Superior temporal gyrus (tissue), 1 donor: ENCODE measurements around the gene MYCN.
"Not testable (repeated sequence)": the region's sequence is repeated elsewhere in the genome, so short reads cannot be mapped to it uniquely, and the experiment has no call there.

Source experiments
- DNase-seq: peaks from one replicate; pipeline ENCODE4 v3.0.0-alpha.2; 2016; ENCODE audit errors: extremely low spot score

The MYCN gene

GRCh38 chr2:15907461-15908324, 32.7 kb upstream of the MYCN start:
- DNase-seq = no peak

- no peak for DNase-seq
Measured at GRCh38 chr2:15908371-15908770, 32.0 kb upstream of the MYCN start.

- no peak for DNase-seq
Measured at GRCh38 chr2:15909157-15909556, 31.2 kb upstream of the MYCN start.

- DNase-seq = no peak
Measured at GRCh38 chr2:15909736-15910135, 30.6 kb upstream of the MYCN start.

GRCh38 chr2:15911270-15911669, 29.1 kb upstream of the MYCN start:
- not testable (repeated sequence) for DNase-seq

GRCh38 chr2:15911686-15912085, 28.7 kb upstream of the MYCN start:
- no peak for DNase-seq

DNA sequence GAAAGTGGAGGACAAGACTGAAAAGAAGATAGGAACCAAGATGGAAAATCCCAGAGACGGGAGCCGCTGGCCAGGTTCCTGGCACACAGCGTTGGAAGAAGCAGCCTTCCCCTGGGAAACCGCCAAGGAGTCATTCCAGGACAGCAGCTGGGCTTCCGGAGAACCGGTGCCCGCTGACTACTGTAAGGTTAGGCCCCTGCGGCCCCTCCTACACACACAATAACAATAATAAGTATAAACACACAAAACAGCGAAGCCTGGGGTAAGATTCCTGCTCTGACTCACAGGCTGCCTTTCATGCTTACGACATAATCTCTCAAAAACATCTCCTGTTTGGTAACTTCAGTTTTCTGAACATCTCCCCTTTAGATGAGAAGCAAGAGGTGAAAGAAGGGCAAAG, 28.1 kb upstream of the MYCN start:
- peak; percentile 31 for DNase-seq

DNA sequence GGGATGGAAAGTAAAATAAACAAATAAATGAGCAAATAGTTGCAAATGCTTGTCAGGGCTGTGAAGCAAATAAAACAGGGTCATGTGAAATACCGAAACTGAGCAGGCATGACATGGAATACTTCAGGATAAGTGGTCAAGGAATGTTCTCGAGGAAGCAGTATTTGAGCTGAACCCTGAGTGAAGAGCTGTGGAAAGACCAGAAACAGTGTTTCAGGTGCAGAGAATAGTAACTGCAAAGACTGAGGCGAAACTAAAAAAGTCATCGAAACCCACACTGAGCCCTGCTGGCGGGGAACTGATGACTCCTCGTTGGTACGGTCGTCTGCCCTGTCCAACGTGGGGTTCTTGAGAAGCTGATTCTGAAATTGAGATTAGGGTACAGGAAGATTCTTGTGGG, 27.2 kb upstream of the MYCN start:
- DNase-seq = no peak

- peak; percentile 30 for DNase-seq
Measured at GRCh38 chr2:15914596-15915385, 25.6 kb upstream of the MYCN start.

DNA sequence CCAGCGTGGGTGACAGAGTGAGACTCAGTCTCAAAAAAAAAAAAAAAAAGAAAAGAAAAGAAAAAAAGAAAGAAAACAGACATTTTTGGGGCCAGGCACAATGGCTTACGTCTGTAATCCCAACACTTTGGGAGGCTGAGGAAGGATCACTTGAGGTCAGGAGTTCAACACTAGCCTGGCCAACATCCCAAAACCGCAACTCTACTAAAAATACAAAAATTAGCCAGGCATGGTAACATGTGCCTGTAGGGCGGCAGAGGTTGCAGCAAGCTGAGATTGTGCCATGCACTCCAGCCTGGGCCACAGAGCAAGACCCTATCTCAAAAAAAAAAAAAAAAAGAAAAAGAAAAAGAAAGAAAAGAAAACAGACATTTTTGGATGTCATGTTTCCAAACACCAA, 24.8 kb upstream of the MYCN start:
- not testable (repeated sequence) for DNase-seq

GRCh38 chr2:15916336-15916735, 24.0 kb upstream of the MYCN start:
- no peak for DNase-seq

DNA sequence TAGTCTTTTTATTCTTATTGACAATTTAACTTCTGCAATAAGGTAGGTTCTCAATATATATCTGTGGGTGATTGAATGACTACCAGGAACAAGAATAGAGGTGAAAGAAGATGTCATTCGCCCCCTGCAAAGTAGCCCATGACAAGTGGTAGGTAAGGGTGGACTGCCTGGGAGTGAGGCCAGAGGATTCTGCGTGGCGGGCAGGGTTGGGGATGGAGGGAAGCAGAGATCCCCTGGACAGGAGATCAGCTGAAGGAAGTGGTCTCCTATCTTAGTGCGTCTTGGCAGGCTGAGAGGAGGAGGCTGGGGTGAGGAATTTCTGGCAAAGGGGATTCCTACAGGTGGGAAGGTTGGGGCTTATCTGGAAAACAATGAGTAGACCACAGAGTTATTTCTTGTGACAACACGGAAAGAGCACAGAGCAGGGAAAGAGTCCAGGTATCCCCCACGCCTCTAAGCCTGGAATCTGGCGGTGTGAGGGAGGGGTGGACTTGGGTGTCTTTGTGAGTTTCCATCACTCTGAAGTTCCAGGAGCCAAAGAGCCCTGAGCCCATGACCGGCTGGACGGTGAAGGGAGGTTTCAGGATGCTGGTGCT, 21.5 kb upstream of the MYCN start:
- no peak for DNase-seq

DNA sequence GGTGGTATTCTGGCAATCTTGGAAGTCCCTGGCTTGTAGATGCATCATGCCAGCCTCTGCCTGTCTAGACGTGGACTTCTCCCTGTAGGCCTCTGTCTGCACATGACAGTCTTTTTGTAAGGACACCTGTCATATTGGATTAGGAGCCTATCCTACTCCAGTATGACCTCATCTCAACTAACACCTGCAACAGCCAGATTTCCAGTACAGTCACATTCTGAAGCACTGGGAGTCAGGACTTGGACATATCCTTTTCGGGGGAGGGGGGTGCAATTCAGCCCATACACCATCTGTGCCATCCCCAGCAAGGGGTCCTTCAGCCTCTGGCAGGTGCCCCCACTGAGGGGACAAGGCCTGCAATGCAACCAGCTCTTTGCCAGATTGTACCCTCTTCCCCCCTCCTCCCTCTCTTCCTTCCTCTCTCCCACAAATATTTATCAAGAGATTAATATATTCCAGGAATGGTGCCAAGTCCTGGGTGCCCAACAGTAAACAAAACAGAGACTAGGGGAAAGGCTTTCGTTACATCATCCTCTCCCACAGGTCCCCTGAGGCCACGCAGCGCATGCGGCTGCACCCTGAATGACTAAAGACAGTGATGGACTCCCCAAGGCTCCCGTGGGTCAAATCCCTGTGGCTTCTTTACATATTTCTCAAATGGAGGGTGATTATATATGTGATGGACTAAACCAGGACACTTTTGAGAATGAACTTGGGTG, 20.5 kb upstream of the MYCN start:
- DNase-seq = no peak

DNA sequence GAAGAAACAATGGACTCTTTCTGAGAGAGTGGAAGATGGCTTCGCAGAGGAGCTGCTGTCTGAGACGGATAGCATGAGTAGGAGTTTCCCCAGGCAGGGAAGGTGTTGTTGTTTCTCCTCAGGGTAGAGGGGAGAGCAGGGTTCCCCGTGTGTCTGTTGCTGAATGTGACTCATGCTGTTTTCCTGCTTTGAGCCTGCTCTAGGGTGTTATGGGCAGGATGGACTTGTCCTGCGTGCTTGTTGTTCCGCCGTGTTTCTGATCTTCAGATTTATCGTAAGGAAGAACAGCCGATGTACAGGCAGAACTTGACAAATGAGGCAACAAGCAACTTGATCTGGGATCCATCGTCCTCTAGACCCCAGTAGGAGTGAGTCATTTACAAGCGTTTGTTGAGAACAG, 19.7 kb upstream of the MYCN start:
- DNase-seq = no peak

DNA sequence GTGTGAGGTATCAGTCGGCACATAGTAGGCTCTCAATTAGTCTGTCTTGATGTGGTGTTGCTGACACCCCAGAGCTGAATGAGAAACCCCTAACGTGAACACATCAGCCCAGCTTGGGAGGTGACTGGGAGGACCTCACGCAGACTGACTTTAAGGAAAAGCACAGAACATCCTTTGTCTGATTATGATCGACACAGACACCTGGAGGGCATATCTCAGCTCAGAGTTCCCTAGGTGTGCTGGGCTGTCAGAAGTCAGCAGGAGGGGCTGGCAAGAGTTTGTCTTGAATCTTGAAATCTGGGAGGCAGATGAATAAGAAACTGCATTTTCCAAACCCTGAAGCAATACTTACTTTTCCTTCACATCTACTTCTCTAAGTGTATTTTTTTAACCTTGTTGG, 16.8 kb upstream of the MYCN start:
- DNase-seq = no peak

GRCh38 chr2:15925819-15926218, 14.5 kb upstream of the MYCN start:
- DNase-seq = no peak

DNA sequence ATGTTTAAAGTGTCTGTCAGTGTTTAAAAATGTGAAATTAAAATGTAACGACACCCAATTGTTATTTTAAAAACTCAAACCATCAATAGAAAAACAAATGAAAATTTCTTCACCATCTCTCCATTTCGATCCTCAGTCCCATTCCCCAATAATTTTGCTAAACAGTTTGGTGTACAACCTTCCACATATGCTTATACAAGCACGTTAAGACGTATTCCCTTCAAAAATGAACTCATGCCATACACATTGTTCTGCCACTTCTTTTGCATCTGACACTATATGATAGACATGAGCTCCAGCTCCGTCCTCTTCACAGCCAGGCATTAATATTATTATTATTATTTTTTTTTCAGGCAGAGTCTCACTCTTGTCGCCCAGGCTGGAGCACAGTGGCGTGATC, 14.1 kb upstream of the MYCN start:
- DNase-seq = no peak

- DNase-seq = no peak
Measured at GRCh38 chr2:15927551-15928218, 12.7 kb upstream of the MYCN start.

- DNase-seq = not testable (repeated sequence)
Measured at GRCh38 chr2:15929008-15929407, 11.3 kb upstream of the MYCN start.

DNA sequence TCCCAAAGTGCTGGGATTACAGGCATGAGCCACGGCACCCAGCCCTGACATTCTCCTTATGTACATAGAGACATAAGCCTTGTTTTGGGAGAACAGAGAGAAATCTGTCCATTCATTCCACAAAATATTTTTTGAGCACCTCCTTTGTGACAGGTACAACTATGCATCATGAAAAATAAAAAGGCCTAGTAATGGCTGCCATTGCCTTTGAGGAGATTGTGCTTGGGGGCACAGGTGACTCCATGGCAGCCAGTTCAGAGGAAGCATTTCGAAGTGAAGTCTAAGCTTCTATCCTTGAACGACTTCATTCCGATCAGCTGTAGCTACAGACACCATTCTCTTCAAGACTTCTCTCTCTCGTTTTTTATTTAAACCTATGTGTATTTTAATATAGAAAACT, 10.5 kb upstream of the MYCN start:
- no peak for DNase-seq

DNA sequence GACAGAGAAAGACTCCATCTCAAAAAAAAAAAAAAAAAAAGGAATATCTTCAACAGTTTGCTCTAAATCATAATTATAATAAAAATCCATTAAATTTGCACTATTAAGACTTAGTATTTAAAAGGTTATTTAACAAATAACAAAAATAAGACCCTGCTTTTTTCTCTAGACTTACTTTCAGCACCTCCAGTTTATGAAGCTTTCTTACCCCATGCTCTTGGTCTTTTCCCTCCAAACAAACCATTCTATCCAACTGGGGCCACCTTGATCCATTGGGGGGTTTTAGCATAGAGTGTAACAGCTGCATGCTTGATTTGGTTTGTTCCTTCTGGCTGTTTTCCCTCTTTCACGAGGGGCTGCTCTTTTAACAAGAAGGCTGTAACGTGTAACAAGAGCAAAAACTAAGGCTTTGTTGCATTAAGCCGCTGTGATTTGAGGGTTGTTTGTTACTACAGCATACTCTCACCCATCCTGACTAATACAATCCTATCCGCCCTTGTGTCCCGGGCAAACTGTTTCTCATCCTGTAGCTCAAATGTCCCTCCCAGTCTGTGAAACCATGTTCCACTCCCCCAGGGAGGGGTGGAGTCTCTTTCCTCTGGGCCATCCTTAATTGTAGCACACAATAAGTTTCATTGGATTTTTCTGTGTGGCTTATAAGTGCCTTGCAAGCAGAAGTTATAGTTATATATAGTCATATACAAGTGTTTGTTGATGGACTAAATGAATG, 9.6 kb upstream of the MYCN start:
- no peak for DNase-seq
